Parathyroid adenoma (tissue), 2 donors: Measurements from ENCODE around the gene ACTL6A.

Experiments used
- H2AFZ ChIP-seq: fragments of 300-600 bp; sonication (generic); one replicate; pipeline ENCODE4 v1.7.0; 2017; ENCODE audit warnings: antibody characterized with exemption, mild to moderate bottlenecking
- H3K27ac ChIP-seq: fragments of 300-600 bp; sonication (generic); one replicate; pipeline ENCODE4 v1.7.0; 2017
- H3K27me3 ChIP-seq: fragments of 300-600 bp; sonication (generic); one replicate; pipeline ENCODE4 v1.7.0; 2017; ENCODE audit warnings: low read length; ENCODE audit not compliant: control insufficient read depth, insufficient read depth
- H3K36me3 ChIP-seq: fragments of 300-600 bp; sonication (generic); one replicate; pipeline ENCODE4 v1.7.0; 2017; ENCODE audit warnings: low read length; ENCODE audit not compliant: control insufficient read depth, insufficient read depth
- H3K4me1 ChIP-seq: fragments of 300-600 bp; sonication (generic); one replicate; pipeline ENCODE4 v1.7.0; 2017; ENCODE audit warnings: control low read depth
- H3K4me2 ChIP-seq: fragments of 300-600 bp; sonication (generic); one replicate; pipeline ENCODE4 v1.7.0; 2017; ENCODE audit warnings: low read length
- H3K4me3 ChIP-seq: fragments of 300-600 bp; sonication (generic); one replicate; pipeline ENCODE4 v1.7.0; 2017; ENCODE audit warnings: low read depth, low read length
- H3K79me2 ChIP-seq: fragments of 300-600 bp; sonication (generic); one replicate; pipeline ENCODE4 v1.7.0; 2017; ENCODE audit warnings: control low read depth
- H3K9ac ChIP-seq: fragments of 300-600 bp; sonication (generic); one replicate; pipeline ENCODE4 v1.7.0; 2017; ENCODE audit warnings: mild to moderate bottlenecking
- H3K9me3 ChIP-seq: fragments of 300-600 bp; sonication (generic); one replicate; pipeline ENCODE4 v1.7.0; 2017; ENCODE audit warnings: low read length; ENCODE audit not compliant: control insufficient read depth
- CTCF ChIP-seq: fragments of 300-600 bp; sonication (generic); IDR thresholded peaks from one replicate; pipeline ENCODE4 v1.7.0; 2017; ENCODE audit warnings: antibody characterized with exemption, mild to moderate bottlenecking
- donor health status: primary hyperparathyroidism.

Gene ACTL6A

GRCh38 chr3:179606534-179607085 lies 43.9 kb downstream of the ACTL6A start:
- Histone ChIP-seq H3K79me2 (peaks cover 47% of the 10 kb centered on the region), H3K4me3 (no peak overlapping the region), H3K36me3 (no peaks in the 10 kb centered on the region), H3K4me2 (no peak overlapping the region), H3K27ac (no peak overlapping the region), H3K4me1 (no peaks in the 10 kb centered on the region), H2AFZ (no peak overlapping the region), H3K9ac (no peak overlapping the region), H3K27me3 (no peaks in the 10 kb centered on the region), H3K9me3 (no peaks in the 10 kb centered on the region)
- TF ChIP-seq CTCF: no peak

- Histone ChIP-seq H3K9me3 (no peaks in the 10 kb centered on the region), H3K36me3 (no peaks in the 10 kb centered on the region), H3K4me3 (no peak overlapping the region), H2AFZ (no peak overlapping the region), H3K27me3 (no peaks in the 10 kb centered on the region), H3K4me1 (no peaks in the 10 kb centered on the region), H3K27ac (no peak overlapping the region), H3K4me2 (no peak overlapping the region), H3K9ac (no peak overlapping the region), H3K79me2 (peaks cover 57% of the 10 kb centered on the region)
- TF ChIP-seq CTCF: no peak
Observed at GRCh38 chr3:179608931-179609720, 46.4 kb downstream of the ACTL6A start.

GRCh38 chr3:179610066-179610465 lies 47.3 kb downstream of the ACTL6A start:
- Histone ChIP-seq H2AFZ (no peak overlapping the region), H3K9me3 (no peaks in the 10 kb centered on the region), H3K4me2 (no peak overlapping the region), H3K36me3 (no peaks in the 10 kb centered on the region), H3K9ac (no peak overlapping the region), H3K27me3 (no peaks in the 10 kb centered on the region), H3K4me1 (no peaks in the 10 kb centered on the region), H3K79me2 (peaks cover 55% of the 10 kb centered on the region), H3K27ac (no peak overlapping the region), H3K4me3 (no peak overlapping the region)
- TF ChIP-seq CTCF: no peak

GRCh38 chr3:179613807-179614206 lies 51.1 kb downstream of the ACTL6A start:
- no peak overlapping the region for H2AFZ ChIP-seq
- no peak overlapping the region for H3K4me3 ChIP-seq
- no peak overlapping the region for H3K4me2 ChIP-seq
- no peak overlapping the region for H3K27ac ChIP-seq
- H3K9me3 ChIP-seq: no peaks in the 10 kb centered on the region
- peaks cover 40% of the 10 kb centered on the region for H3K79me2 ChIP-seq
- no peak overlapping the region for H3K9ac ChIP-seq
- H3K36me3 ChIP-seq: no peaks in the 10 kb centered on the region
- no peaks in the 10 kb centered on the region for H3K27me3 ChIP-seq
- no peak for TF ChIP-seq CTCF
- H3K4me1 ChIP-seq: no peaks in the 10 kb centered on the region
